ENCODE results near the gene SLC7A9.
A peak's percentile ranks its signal among the peaks of the same experiment; 100 is the strongest.

SLC7A9 gene

DNA sequence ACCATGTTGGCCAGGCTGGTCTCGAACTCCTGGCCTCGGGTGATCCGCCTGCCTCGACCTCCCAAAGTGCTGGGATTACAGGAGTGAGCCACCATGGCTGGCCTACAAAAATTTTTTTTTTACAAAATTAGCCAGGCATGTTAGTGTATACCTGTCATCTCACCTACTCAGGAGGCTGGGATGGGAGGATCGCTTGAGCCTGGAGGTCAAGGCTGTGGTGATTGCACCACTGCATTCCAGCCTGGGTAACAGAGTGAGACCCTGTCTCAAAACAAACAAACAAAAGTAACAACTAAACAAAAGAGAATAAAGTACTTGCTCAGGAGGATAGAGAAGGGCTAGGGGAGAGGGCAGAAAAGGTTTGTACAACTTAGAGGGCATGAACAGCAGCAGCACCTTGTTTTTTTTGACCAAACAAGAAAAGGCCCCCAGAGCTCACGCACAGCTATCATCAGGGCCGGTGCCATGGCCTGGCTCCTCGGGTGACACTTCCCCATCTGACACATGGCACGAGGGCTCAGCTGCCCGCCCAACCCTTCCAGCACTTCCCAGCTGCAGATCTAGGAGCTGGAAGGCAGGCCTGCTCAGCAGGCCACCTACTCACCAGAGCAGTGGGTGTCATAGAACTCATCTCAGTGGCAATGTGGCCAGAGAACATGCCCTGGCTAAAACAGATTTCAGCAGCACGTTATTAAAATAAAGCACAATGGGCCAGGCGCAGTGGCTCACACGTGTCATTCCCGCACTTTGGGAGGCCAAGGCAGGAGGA lies 8.6 kb upstream of the SLC7A9 start:
- H3K4me3 ChIP-seq (ENCODE audit: low read depth, low read length) = no peak overlapping the region
- TF ChIP-seq, protein P1, sequence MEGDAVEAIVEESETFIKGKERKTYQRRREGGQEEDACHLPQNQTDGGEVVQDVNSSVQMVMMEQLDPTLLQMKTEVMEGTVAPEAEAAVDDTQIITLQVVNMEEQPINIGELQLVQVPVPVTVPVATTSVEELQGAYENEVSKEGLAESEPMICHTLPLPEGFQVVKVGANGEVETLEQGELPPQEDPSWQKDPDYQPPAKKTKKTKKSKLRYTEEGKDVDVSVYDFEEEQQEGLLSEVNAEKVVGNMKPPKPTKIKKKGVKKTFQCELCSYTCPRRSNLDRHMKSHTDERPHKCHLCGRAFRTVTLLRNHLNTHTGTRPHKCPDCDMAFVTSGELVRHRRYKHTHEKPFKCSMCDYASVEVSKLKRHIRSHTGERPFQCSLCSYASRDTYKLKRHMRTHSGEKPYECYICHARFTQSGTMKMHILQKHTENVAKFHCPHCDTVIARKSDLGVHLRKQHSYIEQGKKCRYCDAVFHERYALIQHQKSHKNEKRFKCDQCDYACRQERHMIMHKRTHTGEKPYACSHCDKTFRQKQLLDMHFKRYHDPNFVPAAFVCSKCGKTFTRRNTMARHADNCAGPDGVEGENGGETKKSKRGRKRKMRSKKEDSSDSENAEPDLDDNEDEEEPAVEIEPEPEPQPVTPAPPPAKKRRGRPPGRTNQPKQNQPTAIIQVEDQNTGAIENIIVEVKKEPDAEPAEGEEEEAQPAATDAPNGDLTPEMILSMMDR (conservative IDR thresholded peaks at IDR 0.05; ENCODE audit: low read depth, low read length) = no peak
- DNase-seq (ENCODE audit: low read depth) = no peak

- no peak overlapping the region for H3K4me3 ChIP-seq (ENCODE audit: low read depth, low read length)
- DNase-seq (ENCODE audit: low read depth) = no peak
- TF ChIP-seq, protein P1 (conservative IDR thresholded peaks at IDR 0.05; ENCODE audit: low read depth, low read length) = no peak
These were observed 7.9 kb upstream of the SLC7A9 start for GRCh38 chr19:32877323-32877912.

- H3K4me3 ChIP-seq (ENCODE audit: low read depth, low read length) = no peak overlapping the region
- peak; percentile 90 for DNase-seq (ENCODE audit: low read depth)
- TF ChIP-seq, protein P1 (conservative IDR thresholded peaks at IDR 0.05; ENCODE audit: low read depth, low read length) = no peak
These were observed 7.3 kb upstream of the SLC7A9 start for GRCh38 chr19:32876919-32877285.

DNA sequence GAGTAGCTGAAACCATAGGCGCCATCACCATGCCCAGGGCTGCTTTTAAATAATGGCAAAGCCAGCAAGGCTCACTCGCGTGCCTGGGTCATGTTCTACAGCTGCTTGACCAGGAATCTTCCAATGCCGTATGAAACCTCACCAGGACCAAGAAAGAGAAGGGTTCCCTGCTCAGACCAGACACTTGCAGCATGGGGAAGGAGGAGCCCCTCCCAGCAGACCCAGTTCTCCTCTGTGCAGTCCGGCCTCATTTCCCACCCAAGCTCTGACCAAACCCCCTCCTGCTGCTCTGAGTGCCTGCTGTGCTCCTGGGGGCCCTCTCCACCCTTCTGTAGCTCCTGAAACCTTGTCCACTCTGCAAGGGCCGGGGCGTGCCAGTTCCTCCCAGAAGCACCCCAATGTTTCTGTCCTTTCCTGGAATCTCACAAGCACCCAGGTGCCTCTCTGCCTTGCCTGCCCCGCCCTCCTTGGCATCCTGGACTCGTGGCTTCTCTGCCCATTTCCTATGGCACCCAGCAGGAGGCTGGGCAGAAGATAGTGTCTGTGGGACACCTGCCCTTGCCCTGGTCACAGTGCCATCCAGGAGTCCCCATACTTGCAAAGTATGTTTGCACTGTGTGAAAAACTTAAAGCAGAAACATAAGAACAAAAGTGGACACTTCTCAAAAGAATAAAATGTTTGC lies 6.8 kb upstream of the SLC7A9 start:
- DNase-seq (ENCODE audit: low read depth) = no peak
- H3K4me3 ChIP-seq (ENCODE audit: low read depth, low read length) = no peak overlapping the region
- TF ChIP-seq, protein P1 (conservative IDR thresholded peaks at IDR 0.05; ENCODE audit: low read depth, low read length) = no peak

DNA sequence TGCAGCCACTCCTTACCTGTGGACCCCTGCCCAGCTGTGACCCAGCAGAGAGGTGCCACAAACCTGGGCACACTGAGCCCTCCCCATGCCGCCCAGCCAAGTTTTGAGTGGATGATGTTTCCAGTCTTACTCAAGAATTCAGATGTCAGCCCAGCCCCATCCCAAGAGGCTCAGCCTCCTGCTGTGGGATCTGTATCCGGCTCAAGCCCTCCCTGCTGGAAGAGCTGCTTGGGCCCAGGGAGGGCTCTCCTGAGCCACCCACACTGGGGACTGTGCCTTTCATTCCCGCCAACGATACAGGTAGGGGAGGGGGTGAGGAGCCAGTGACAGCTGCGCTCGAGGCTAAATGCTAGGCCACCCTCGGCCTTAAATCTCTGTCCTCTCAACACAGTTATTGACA lies 5.9 kb upstream of the SLC7A9 start:
- TF ChIP-seq, protein P1 (conservative IDR thresholded peaks at IDR 0.05; ENCODE audit: low read depth, low read length) = no peak
- H3K4me3 ChIP-seq (ENCODE audit: low read depth, low read length) = no peak overlapping the region
- DNase-seq (ENCODE audit: low read depth) = no peak

GRCh38 chr19:32874605-32875004 lies 5.0 kb upstream of the SLC7A9 start:
- H3K4me3 ChIP-seq (ENCODE audit: low read depth, low read length) = no peak overlapping the region
- TF ChIP-seq, protein P1 (conservative IDR thresholded peaks at IDR 0.05; ENCODE audit: low read depth, low read length) = no peak
- no peak for DNase-seq (ENCODE audit: low read depth)
